Smooth muscle cell (in vitro differentiated cells): ENCODE measurements around the gene STK26. TPM values are rescaled to one million over a fixed set of nuclear protein-coding genes. Genes with fewer than 3 reads are reported as not detected.

Source experiments
- DNase-seq: peaks from one replicate; lab custom pipeline; 2025; ENCODE audit not compliant: unreplicated experiment; lab: John Stamatoyannopoulos, UW
- H2AFZ ChIP-seq: fragments of 200-600 bp; sonication (generic); 2 replicates; pipeline ENCODE4 v1.6.0; 2016; ENCODE audit warnings: antibody characterized with exemption, low read depth, mild to moderate bottlenecking
- H3F3A ChIP-seq: fragments of 200-600 bp; sonication (generic); 2 replicates; pipeline ENCODE4 v1.6.0; 2017; ENCODE audit warnings: antibody characterized with exemption, low read depth
- H3K27ac ChIP-seq: fragments of 200-600 bp; sonication (generic); 2 replicates; pipeline ENCODE4 v1.5.1; 2016; ENCODE audit warnings: low read depth, mild to moderate bottlenecking
- H3K27me3 ChIP-seq: fragments of 200-600 bp; sonication (generic); 2 replicates; pipeline ENCODE4 v1.6.1; 2016; ENCODE audit warnings: low read depth, mild to moderate bottlenecking
- H3K36me3 ChIP-seq: fragments of 200-600 bp; sonication (generic); 2 replicates; pipeline ENCODE4 v1.5.1; 2016; ENCODE audit warnings: low read depth
- H3K4me1 ChIP-seq: fragments of 200-600 bp; sonication (generic); 2 replicates; pipeline ENCODE4 v1.5.1; 2016; ENCODE audit warnings: low read depth
- H3K4me2 ChIP-seq: fragments of 200-600 bp; sonication (generic); 2 replicates; pipeline ENCODE4 v1.6.0; 2016; ENCODE audit warnings: mild to moderate bottlenecking
- H3K4me3 ChIP-seq: fragments of 200-600 bp; sonication (generic); 2 replicates; pipeline ENCODE4 v1.5.1; 2016; ENCODE audit warnings: mild to moderate bottlenecking
- H3K79me2 ChIP-seq: fragments of 200-600 bp; sonication (generic); 2 replicates; pipeline ENCODE4 v1.6.0; 2016; ENCODE audit warnings: low read depth, mild to moderate bottlenecking
- H3K9ac ChIP-seq: fragments of 200-600 bp; sonication (generic); 2 replicates; pipeline ENCODE4 v1.6.0; 2016; ENCODE audit warnings: low read depth
- H3K9me3 ChIP-seq: fragments of 200-600 bp; sonication (generic); replicated peaks from 2 replicates; pipeline ENCODE4 v1.5.1; 2016; ENCODE audit warnings: low read depth
- H4K20me1 ChIP-seq: fragments of 200-600 bp; sonication (generic); 2 replicates; pipeline ENCODE4 v1.6.0; 2016; ENCODE audit warnings: low read depth
- CTCF ChIP-seq: fragments of 200-600 bp; sonication (generic); IDR thresholded peaks from 2 replicates; pipeline ENCODE4 v1.5.1; 2017; ENCODE audit warnings: borderline replicate concordance, mild to moderate bottlenecking, antibody characterized with exemption; ENCODE audit not compliant: insufficient read depth, poor library complexity, severe bottlenecking
- WGBS: methylation state at CpG from one replicate; pipeline ENCODE4 v1.1.7; 2016; ENCODE audit warnings: low lambda C conversion rate; 5-methylcytosine and 5-hydroxymethylcytosine counted together
- polyA plus RNA-seq: library from polyadenylated mRNA; unstranded; fragments of >200 nt; fragmentation: Nextera tagmentation; extraction: Ambion mirVana; gene quantifications from 2 replicates; pipeline ENCODE4 v1.2.1, GENCODE V29; 2016
- total RNA-seq: library from RNA; depleted of rRNA; stranded (reverse); fragments of >200 nt; gene quantifications from 2 replicates; pipeline ENCODE4 v1.2.3, GENCODE V29; 2014

The STK26 gene
- total and polyA plus RNA-seq, 2 experiments from 2014 or later = 13.2 to 50.9 TPM

- Histone ChIP-seq H3K27me3 (no peaks in the 10 kb centered on the region), H3K27ac (peak overlapping the region; percentile 42), H4K20me1 (no peaks in the 10 kb centered on the region), H3K9ac (no peak overlapping the region), H3K36me3 (no peaks in the 10 kb centered on the region), H2AFZ (no peak overlapping the region), H3K9me3 (no peaks in the 10 kb centered on the region), H3K4me2 (no peak overlapping the region), H3F3A (no peaks in the 10 kb centered on the region), H3K79me2 (no peaks in the 10 kb centered on the region), H3K4me3 (no peak overlapping the region), H3K4me1 (no peaks in the 10 kb centered on the region)
- 15% methylated on average over 2 of the region's 2 CpGs for WGBS
- DNase-seq = no peak
- TF ChIP-seq CTCF = no peak
Observed at GRCh38 chrX:132086672-132087071, 63.6 kb downstream of the STK26 start.

- Histone ChIP-seq H3K36me3 (no peaks in the 10 kb centered on the region), H3K27ac (no peak overlapping the region), H3K4me3 (no peak overlapping the region), H3K9me3 (no peaks in the 10 kb centered on the region), H4K20me1 (no peaks in the 10 kb centered on the region), H3K9ac (no peak overlapping the region), H3K27me3 (no peaks in the 10 kb centered on the region), H3K4me1 (no peaks in the 10 kb centered on the region), H3K4me2 (no peak overlapping the region), H2AFZ (no peak overlapping the region), H3F3A (no peaks in the 10 kb centered on the region), H3K79me2 (no peaks in the 10 kb centered on the region)
- no peak for TF ChIP-seq CTCF
- DNase-seq = no peak
Observed at GRCh38 chrX:132088864-132089263, 65.8 kb downstream of the STK26 start.

DNA sequence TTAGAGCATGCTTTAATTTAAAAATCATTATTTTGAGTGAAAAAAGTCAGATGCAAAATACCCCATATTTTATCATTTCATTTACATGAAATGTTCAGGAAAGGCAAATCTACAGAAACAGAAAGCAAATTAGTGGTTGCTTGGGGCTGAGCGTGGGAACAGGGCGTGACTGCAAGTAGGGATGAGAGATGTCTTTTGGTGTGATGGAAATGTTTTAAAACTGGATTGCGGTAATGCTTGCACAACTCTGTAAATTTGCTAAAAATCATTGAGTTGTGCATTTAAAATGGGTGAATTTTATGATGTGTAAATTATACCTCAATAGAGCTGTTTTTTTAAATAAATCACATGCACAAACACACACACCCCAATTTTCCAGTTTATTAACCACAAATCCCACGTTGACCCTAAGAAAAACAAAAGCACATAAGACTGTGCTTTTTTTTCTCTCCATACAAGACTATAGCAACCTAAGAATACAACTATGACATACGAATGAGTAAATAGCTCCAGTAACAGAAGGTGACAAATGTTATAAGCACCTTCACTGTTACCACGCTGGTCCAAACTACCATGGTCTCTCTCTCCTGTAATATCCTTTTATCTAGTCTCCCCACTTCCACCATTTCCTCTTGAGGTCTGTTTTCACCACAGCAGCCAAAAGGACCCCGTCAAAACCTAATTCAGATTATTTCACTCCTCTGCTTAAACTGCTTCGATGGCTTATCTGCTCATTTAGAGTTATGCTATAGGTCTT, 67.5 kb downstream of the STK26 start:
- no peak overlapping the region for H3K9ac ChIP-seq
- no peak overlapping the region for H3K27ac ChIP-seq
- H3K4me2 ChIP-seq = no peak overlapping the region
- H3K4me3 ChIP-seq = no peak overlapping the region
- H4K20me1 ChIP-seq = no peaks in the 10 kb centered on the region
- no peaks in the 10 kb centered on the region for H3K4me1 ChIP-seq
- no peak for TF ChIP-seq CTCF
- H2AFZ ChIP-seq = no peak overlapping the region
- no peaks in the 10 kb centered on the region for H3F3A ChIP-seq
- H3K9me3 ChIP-seq = no peaks in the 10 kb centered on the region
- H3K36me3 ChIP-seq = no peaks in the 10 kb centered on the region
- no peak for DNase-seq
- 76% methylated on average over 8 of the region's 8 CpGs for WGBS
- H3K27me3 ChIP-seq = no peaks in the 10 kb centered on the region
- H3K79me2 ChIP-seq = no peaks in the 10 kb centered on the region
